Endothelial cell of umbilical vein (primary cell): Measurements from ENCODE around the gene DGKG. TPM values are rescaled to one million over a fixed set of nuclear protein-coding genes. Genes with fewer than 3 reads are reported as not detected.

ENCODE experiments used
- BruUV-seq: library from RNA; stranded (reverse); fragments of 400-500 nt; replicated peaks from 2 replicates; lab custom pipeline; 2021; lab: Mats Ljungman, UMichigan
- CTCF ChIA-PET: fragments of 300-600, 350-600 bp; sonication (Branson Sonifier 250); formaldehyde crosslinking; loops from one replicate; lab custom pipeline; 2021; ENCODE audit warnings: antibody characterized with exemption, inconsistent platforms; lab: Charles Lee
- POLR2A ChIA-PET: fragments of 300-600, 350-600 bp; sonication (Branson Sonifier 250); formaldehyde crosslinking; loops from one replicate; lab custom pipeline; 2021; ENCODE audit warnings: antibody characterized with exemption, inconsistent platforms; lab: Charles Lee
- DNase-seq: peaks from one replicate; pipeline ENCODE4 v3.0.0-alpha.2; 2011; ENCODE audit warnings: low read depth, low spot score
- FAIRE-seq: peaks from 2 replicates; lab custom pipeline; 2011; peaks lifted over from hg19 to GRCh38; lab: Jason Lieb, UNC
- H2AFZ ChIP-seq: 2 replicates; pipeline ENCODE4 v1.6.0; 2012; ENCODE audit warnings: low read depth, low read length, control low read depth, inconsistent platforms
- H3K27ac ChIP-seq: 2 replicates; pipeline ENCODE4 v1.5.1; 2011; ENCODE audit warnings: low read depth, mild to moderate bottlenecking, control low read depth, low read length, moderate library complexity; ENCODE audit not compliant: insufficient read depth
- H3K27me3 ChIP-seq, 2 experiments: 2 replicates each; pipeline versions ENCODE4 v1.6.0 to v1.6.1; 2011; ENCODE audit warnings: low read length in 2 of 2, mixed read lengths in 1 of 2; ENCODE audit not compliant: control insufficient read depth in 2 of 2, insufficient read depth in 2 of 2
- H3K36me3 ChIP-seq, 2 experiments: 2 replicates in 1 of 2; 3 replicates in 1 of 2; pipeline ENCODE4 v1.5.1; 2011; ENCODE audit warnings: low read length in 2 of 2, mild to moderate bottlenecking in 1 of 2, moderate library complexity in 1 of 2; ENCODE audit not compliant: control insufficient read depth in 2 of 2, insufficient read depth in 2 of 2; ENCODE audit errors: extremely low read depth in 1 of 2
- H3K4me1 ChIP-seq: 3 replicates; pipeline ENCODE4 v1.5.1; 2011; ENCODE audit warnings: mild to moderate bottlenecking, low read length; ENCODE audit not compliant: control insufficient read depth, insufficient read depth; ENCODE audit errors: extremely low read depth
- H3K4me2 ChIP-seq: 2 replicates; pipeline ENCODE4 v1.6.1; 2011; ENCODE audit warnings: low read length, control low read depth, mixed read lengths; ENCODE audit not compliant: insufficient read depth
- H3K4me3 ChIP-seq, 3 experiments: fragments of 200-600 bp in 1 of 3; sonication (generic), shearing (Covaris generic) in 1 of 3; replicated peaks in 1 of 3; 2 replicates each; pipeline ENCODE4 v1.5.1; 2011 to 2016; ENCODE audit warnings: control low read depth in 3 of 3, low read length in 3 of 3, mild to moderate bottlenecking in 2 of 3, inconsistent platforms in 1 of 3, low read depth in 1 of 3, moderate library complexity in 1 of 3; ENCODE audit not compliant: insufficient read depth in 1 of 3
- H3K79me2 ChIP-seq: 2 replicates; pipeline ENCODE4 v1.6.0; 2012; ENCODE audit warnings: low read length, inconsistent platforms; ENCODE audit not compliant: control insufficient read depth, insufficient read depth
- H3K9ac ChIP-seq: replicated peaks from 2 replicates; pipeline ENCODE3; 2011; ENCODE audit warnings: low read length, control low read depth; ENCODE audit not compliant: insufficient read depth; ENCODE audit errors: extremely low read depth
- H3K9me1 ChIP-seq: replicated peaks from 3 replicates; pipeline ENCODE4 v1.6.0; 2011; ENCODE audit warnings: mild to moderate bottlenecking, low read length; ENCODE audit not compliant: control insufficient read depth, insufficient read depth; ENCODE audit errors: extremely low read depth
- H3K9me3 ChIP-seq: replicated peaks from 2 replicates; pipeline ENCODE4 v1.5.1; 2012; ENCODE audit warnings: low read length, inconsistent platforms; ENCODE audit not compliant: control insufficient read depth, insufficient read depth
- H4K20me1 ChIP-seq: replicated peaks from 2 replicates; pipeline ENCODE3; 2011; ENCODE audit warnings: mild to moderate bottlenecking, low read length; ENCODE audit not compliant: control insufficient read depth, insufficient read depth; ENCODE audit errors: extremely low read depth
- EZH2 ChIP-seq: IDR thresholded peaks from 2 replicates; pipeline ENCODE4 v1.6.1; 2012; ENCODE audit warnings: borderline replicate concordance, low read depth, mild to moderate bottlenecking, moderate library complexity, low read length, inconsistent platforms; ENCODE audit not compliant: severe bottlenecking
- FOS ChIP-seq: IDR thresholded peaks from 2 replicates; pipeline ENCODE4 v1.6.1; 2011; ENCODE audit warnings: mild to moderate bottlenecking, low read length, moderate library complexity, borderline replicate concordance; ENCODE audit not compliant: insufficient read depth
- GATA2 ChIP-seq: IDR thresholded peaks from 2 replicates; pipeline ENCODE4 v1.7.0; 2011; ENCODE audit warnings: low read depth, mild to moderate bottlenecking, moderate library complexity, mixed read lengths, low read length; ENCODE audit not compliant: insufficient read length, insufficient read depth
- JUN ChIP-seq: IDR thresholded peaks from 2 replicates; pipeline ENCODE4 v1.6.1; 2011; ENCODE audit warnings: borderline replicate concordance, low read depth; ENCODE audit not compliant: insufficient read length, insufficient read depth
- MAX ChIP-seq: IDR thresholded peaks from 2 replicates; pipeline ENCODE4 v1.6.1; 2011; ENCODE audit not compliant: insufficient read depth, insufficient read length
- MYC ChIP-seq: IDR thresholded peaks from one replicate; pipeline ENCODE4 v1.6.1; 2011; ENCODE audit warnings: mild to moderate bottlenecking, low read depth, low read length
- POLR2A ChIP-seq: IDR thresholded peaks from 2 replicates; pipeline ENCODE4 v1.6.1; 2012; ENCODE audit warnings: low read depth, mild to moderate bottlenecking, control low read depth, low read length
- POLR2AphosphoS5 ChIP-seq: IDR thresholded peaks from 2 replicates; pipeline ENCODE4 v1.6.1; 2012; ENCODE audit warnings: low read depth, mild to moderate bottlenecking, control low read depth, low read length, moderate library complexity; ENCODE audit not compliant: insufficient read depth
- dilution Hi-C: fragments of 300-500 bp; cut with MboI; formaldehyde crosslinking; loops from one replicate; pipeline ENCODE4 v1.15.0; 2019; ENCODE audit warnings: low sequenced_read_pairs; ENCODE audit not compliant: extremely low pct_ligation_motif_present
- intact Hi-C: fragments of 100-400 bp; cut with micrococcal nuclease; formaldehyde crosslinking; loops from one replicate; pipeline ENCODE4 v1.10.0; 2022
- polyA plus RNA-seq, 4 experiments: library from polyadenylated mRNA; depleted of rRNA in 3 of 4; stranded (reverse) in 3 of 4; unstranded in 1 of 4; fragments of >200 nt; gene quantifications; 2 replicates each; pipeline versions ENCODE4 v1.2.1 to v1.2.3, GENCODE V29; 2011 to 2012; ENCODE audit warnings: missing spikeins in 1 of 4
- total RNA-seq: library from RNA; stranded (reverse); gene quantifications from 2 replicates; pipeline ENCODE4 v1.2.3, GENCODE V29; 2021
- TF ChIP-seq, protein P1 (sequence below), 2 donors: IDR thresholded peaks; 1 replicate in 1 of 2; 2 replicates in 1 of 2; pipeline ENCODE4 v1.5.1; 2011; ENCODE audit warnings: low read length in 2 of 2, mild to moderate bottlenecking in 2 of 2, moderate library complexity in 2 of 2, control low read depth in 1 of 2, inconsistent platforms in 1 of 2, low read depth in 1 of 2; ENCODE audit not compliant: insufficient read depth in 1 of 2; ENCODE audit errors: extremely low read depth in 1 of 2

DGKG gene
- total and polyA plus RNA-seq, 2 donors (not counting 3 experiments of a cell fraction or from before 2014, with no cell fraction given), result not detected

- no peak overlapping the region for H3K4me3 ChIP-seq
- H3K9ac ChIP-seq, result no peak overlapping the region
- H3K9me3 ChIP-seq, result no peaks in the 10 kb centered on the region
- no peaks in the 10 kb centered on the region for H3K27me3 ChIP-seq
- FAIRE-seq, result no peak
- CTCF ChIA-PET, result interaction anchor here (1.1 to 2.3 kb wide), 6 partner anchors 23 to 350 kb away, joined by 3 to 10 read pairs (median 6); no protein-coding TSS in a partner anchor
- dilution Hi-C loops (no loop called here), intact Hi-C loops (no loop called here)
- no peak overlapping the region for H2AFZ ChIP-seq
- no peak for DNase-seq
- H4K20me1 ChIP-seq, result no peaks in the 10 kb centered on the region
- H3K36me3 ChIP-seq, result no peaks in the 10 kb centered on the region
- no peak overlapping the region for H3K4me2 ChIP-seq
- no peaks in the 10 kb centered on the region for H3K9me1 ChIP-seq
- H3K27ac ChIP-seq, result no peak overlapping the region
- POLR2A ChIA-PET, result no interaction called here
- no TSS peak for BruUV-seq
- no peaks in the 10 kb centered on the region for H3K79me2 ChIP-seq
- no peak for TF ChIP-seq GATA2
- TF ChIP-seq, protein P1, sequence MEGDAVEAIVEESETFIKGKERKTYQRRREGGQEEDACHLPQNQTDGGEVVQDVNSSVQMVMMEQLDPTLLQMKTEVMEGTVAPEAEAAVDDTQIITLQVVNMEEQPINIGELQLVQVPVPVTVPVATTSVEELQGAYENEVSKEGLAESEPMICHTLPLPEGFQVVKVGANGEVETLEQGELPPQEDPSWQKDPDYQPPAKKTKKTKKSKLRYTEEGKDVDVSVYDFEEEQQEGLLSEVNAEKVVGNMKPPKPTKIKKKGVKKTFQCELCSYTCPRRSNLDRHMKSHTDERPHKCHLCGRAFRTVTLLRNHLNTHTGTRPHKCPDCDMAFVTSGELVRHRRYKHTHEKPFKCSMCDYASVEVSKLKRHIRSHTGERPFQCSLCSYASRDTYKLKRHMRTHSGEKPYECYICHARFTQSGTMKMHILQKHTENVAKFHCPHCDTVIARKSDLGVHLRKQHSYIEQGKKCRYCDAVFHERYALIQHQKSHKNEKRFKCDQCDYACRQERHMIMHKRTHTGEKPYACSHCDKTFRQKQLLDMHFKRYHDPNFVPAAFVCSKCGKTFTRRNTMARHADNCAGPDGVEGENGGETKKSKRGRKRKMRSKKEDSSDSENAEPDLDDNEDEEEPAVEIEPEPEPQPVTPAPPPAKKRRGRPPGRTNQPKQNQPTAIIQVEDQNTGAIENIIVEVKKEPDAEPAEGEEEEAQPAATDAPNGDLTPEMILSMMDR (IDR thresholded peaks at IDR 0.05; ENCODE audit: extremely low read depth in 1 of 2, insufficient read depth in 1 of 2, low read depth in 1 of 2, low read length in 2 of 2), result no peak
- no peak for TF ChIP-seq EZH2
- TF ChIP-seq MYC, result no peak
- TF ChIP-seq POLR2A, result no peak
- TF ChIP-seq MAX, result no peak
- no peak for TF ChIP-seq JUN
- TF ChIP-seq POLR2AphosphoS5, result no peak
- TF ChIP-seq FOS, result no peak
- no peaks in the 10 kb centered on the region for H3K4me1 ChIP-seq
Measured at GRCh38 chr3:186264608-186265400, 97.2 kb downstream of the DGKG start.
